PFSK-1 (cell line): ENCODE data around the gene SLC25A2.

Experiments
- FOXP2 ChIP-seq: optimal IDR thresholded peaks from 2 replicates; pipeline ENCODE3; 2011; ENCODE audit warnings: borderline replicate concordance, control low read depth, inconsistent platforms; ENCODE audit not compliant: insufficient read depth; ENCODE audit errors: extremely low read length, extremely low read depth
- POLR2AphosphoS5 ChIP-seq: IDR thresholded peaks from 2 replicates; pipeline ENCODE4 v1.6.1; 2012; ENCODE audit warnings: low read depth, mild to moderate bottlenecking, control low read depth, low read length, moderate library complexity
- REST ChIP-seq, 2 experiments: IDR thresholded peaks; 2 replicates each; pipeline versions ENCODE4 v1.6.1 to v1.8.0; 2011 to 2012; ENCODE audit warnings: low read depth in 2 of 2, low read length in 2 of 2, control low read depth in 1 of 2, inconsistent platforms in 1 of 2, mild to moderate bottlenecking in 1 of 2, moderate library complexity in 1 of 2; ENCODE audit not compliant: insufficient read depth in 1 of 2
- SIN3A ChIP-seq: IDR thresholded peaks from 2 replicates; pipeline ENCODE4 v1.6.1; 2012; ENCODE audit warnings: mild to moderate bottlenecking, low read length, moderate library complexity, borderline replicate concordance; ENCODE audit not compliant: insufficient read depth
- TAF1 ChIP-seq: IDR thresholded peaks from 2 replicates; pipeline ENCODE4 v1.6.1; 2012; ENCODE audit warnings: low read length, control low read depth, borderline replicate concordance; ENCODE audit not compliant: insufficient read depth

Gene SLC25A2

DNA sequence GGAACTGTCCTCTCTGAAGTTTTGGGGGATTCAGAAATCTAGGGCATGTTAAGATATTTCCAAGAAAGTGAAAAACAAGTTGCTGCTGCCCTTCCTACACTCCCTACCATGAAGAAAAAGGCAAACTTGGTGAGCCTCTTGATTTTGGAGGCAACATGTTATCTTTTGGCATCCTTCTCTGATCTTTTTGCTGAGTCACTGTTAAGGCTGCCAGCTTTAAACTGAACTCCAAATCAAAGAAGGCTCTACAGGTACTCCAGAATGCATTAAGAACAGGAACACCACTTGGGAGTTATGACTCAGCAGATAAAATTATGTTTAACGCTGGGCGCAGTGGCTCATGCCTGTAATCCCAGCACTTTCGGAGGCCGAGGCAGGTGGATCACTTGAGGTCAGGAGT, 34.7 kb downstream of the SLC25A2 start:
- TF ChIP-seq FOXP2 (no peak), TAF1 (no peak), REST (IDR thresholded peaks at IDR 0.05; ENCODE audit: insufficient read depth in 1 of 2, low read depth in 2 of 2, low read length in 2 of 2) (no peak), SIN3A (no peak), POLR2AphosphoS5 (no peak)

DNA sequence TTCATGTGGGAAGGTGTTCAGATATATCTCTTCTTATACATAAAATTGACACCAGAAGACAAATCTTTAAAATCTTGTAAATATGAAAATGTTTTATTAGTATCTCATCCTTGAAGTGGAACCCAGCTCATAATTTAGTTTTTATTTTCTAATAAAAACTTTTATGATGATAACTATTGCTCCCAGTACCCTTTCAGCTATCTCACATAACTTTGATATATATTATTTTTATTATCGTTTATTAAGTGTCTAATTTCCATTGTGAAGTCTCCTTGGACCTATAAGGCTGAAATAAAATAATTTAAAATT, 42.7 kb downstream of the SLC25A2 start:
- TF ChIP-seq POLR2AphosphoS5 = no peak
- no peak for TF ChIP-seq FOXP2
- TF ChIP-seq SIN3A = no peak
- TF ChIP-seq REST (IDR thresholded peaks at IDR 0.05; ENCODE audit: insufficient read depth in 1 of 2, low read depth in 2 of 2, low read length in 2 of 2) = no peak
- TF ChIP-seq TAF1 = no peak

DNA sequence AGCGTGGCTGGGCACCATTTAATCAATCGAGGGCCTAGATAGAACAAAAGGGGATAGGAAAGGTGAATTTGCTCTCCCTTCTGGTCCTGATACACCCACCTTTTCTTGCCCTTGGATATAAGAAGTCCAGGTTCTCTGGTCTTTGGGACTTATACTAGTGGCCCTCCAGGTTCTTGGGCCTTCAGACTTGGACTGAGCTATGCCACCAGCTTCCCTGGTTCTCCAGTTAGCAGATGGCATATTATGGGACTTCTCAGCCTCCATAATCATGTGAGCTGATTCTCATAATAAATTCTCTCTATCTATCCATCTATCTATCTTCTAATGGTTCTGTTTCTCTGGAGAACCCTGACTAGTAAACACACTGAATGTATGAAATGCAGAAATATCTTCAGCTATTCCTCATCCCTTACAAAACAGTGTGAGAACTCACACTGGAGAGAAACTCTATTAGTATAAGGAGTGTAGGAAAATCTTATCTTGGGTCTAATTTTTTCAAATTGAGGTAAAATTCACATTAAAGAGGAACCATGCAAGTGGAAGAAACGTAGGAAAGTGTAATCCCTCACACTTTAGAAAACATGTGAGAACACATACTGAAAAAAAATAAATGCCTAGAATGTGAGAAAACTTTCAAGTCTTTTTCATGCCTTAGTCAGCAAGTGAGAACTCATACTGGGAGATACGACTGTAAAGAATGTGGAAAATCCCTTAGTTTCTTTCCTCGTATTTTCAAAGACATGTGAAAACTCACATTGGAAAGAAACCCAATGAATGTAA, 43.2 kb downstream of the SLC25A2 start:
- TF ChIP-seq SIN3A = no peak
- TF ChIP-seq FOXP2 = no peak
- no peak for TF ChIP-seq REST (IDR thresholded peaks at IDR 0.05; ENCODE audit: insufficient read depth in 1 of 2, low read depth in 2 of 2, low read length in 2 of 2)
- TF ChIP-seq TAF1 = no peak
- no peak for TF ChIP-seq POLR2AphosphoS5

DNA sequence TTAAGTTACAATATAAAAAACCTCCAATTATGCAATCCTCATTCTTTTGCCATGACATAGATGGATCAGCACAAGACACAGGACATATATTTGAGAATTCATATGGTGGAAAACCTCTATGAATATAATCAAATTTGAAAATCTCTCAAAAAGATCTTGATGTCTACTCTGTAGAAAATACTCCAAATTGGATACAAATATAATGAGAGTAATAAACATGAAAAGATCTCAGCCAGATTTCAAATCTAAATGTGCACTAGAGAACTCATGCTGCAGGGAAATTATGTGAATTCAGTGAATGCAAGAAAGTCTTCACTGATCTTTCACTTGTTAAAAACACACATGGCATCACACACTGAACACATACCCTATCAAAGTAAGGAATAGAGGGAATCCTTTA, 44.9 kb downstream of the SLC25A2 start:
- TF ChIP-seq TAF1 (no peak), REST (IDR thresholded peaks at IDR 0.05; ENCODE audit: insufficient read depth in 1 of 2, low read depth in 2 of 2, low read length in 2 of 2) (no peak), FOXP2 (no peak), SIN3A (no peak), POLR2AphosphoS5 (no peak)
